ENCODE results near the gene KITLG.
"Not testable (repeated sequence)": the region's sequence is repeated elsewhere in the genome, so short reads cannot be mapped to it uniquely, and the experiment has no call there.

Gene KITLG

GRCh38 chr12:88580051-88580871 is at the start of gene KITLG:
TSS of gene KITLG (minus strand) at chr12:88580471. CDS start at chr12:88580278, 193 bp downstream.
- DNase-seq, result peak; percentile 95

GRCh38 chr12:88628856-88629509 is 48.7 kb upstream of the KITLG start:
- no peak for DNase-seq

- DNase-seq, result not testable (repeated sequence)
Observed at GRCh38 chr12:88628035-88628434, 47.8 kb upstream of the KITLG start.

GRCh38 chr12:88627501-88627900 is 47.2 kb upstream of the KITLG start:
- no peak for DNase-seq

- DNase-seq, result no peak
Observed at GRCh38 chr12:88625356-88625755, 45.1 kb upstream of the KITLG start.

- no peak for DNase-seq
Observed at GRCh38 chr12:88624911-88625310, 44.6 kb upstream of the KITLG start.

GRCh38 chr12:88623777-88624548 is 43.7 kb upstream of the KITLG start:
- DNase-seq, result no peak

- DNase-seq, result no peak
Observed at GRCh38 chr12:88617352-88617751, 37.1 kb upstream of the KITLG start.

GRCh38 chr12:88615490-88615889 is 35.2 kb upstream of the KITLG start:
- no peak for DNase-seq

GRCh38 chr12:88604646-88605045 is 24.4 kb upstream of the KITLG start:
- DNase-seq, result no peak

- no peak for DNase-seq
Observed at GRCh38 chr12:88600272-88600671, 20.0 kb upstream of the KITLG start.

GRCh38 chr12:88597365-88597764 is 17.1 kb upstream of the KITLG start:
- no peak for DNase-seq

- no peak for DNase-seq
Observed at GRCh38 chr12:88595697-88596096, 15.4 kb upstream of the KITLG start.

- DNase-seq, result no peak
Observed at GRCh38 chr12:88594780-88595179, 14.5 kb upstream of the KITLG start.

- no peak for DNase-seq
Observed at GRCh38 chr12:88591343-88591742, 11.1 kb upstream of the KITLG start.

GRCh38 chr12:88590851-88591250 is 10.6 kb upstream of the KITLG start:
- no peak for DNase-seq

- DNase-seq, result no peak
Observed at GRCh38 chr12:88585077-88585476, 4.8 kb upstream of the KITLG start.

- DNase-seq, result peak; percentile 54
Observed at GRCh38 chr12:88579601-88580050, 645 bp downstream of the KITLG start.

GRCh38 chr12:88579161-88579517 is 1.1 kb downstream of the KITLG start:
- peak; percentile 79 for DNase-seq

GRCh38 chr12:88578276-88579160 is 1.8 kb downstream of the KITLG start:
- DNase-seq, result peak; percentile 68

- peak; percentile 52 for DNase-seq
Observed at GRCh38 chr12:88577537-88577936, 2.7 kb downstream of the KITLG start.

GRCh38 chr12:88576866-88577265 is 3.4 kb downstream of the KITLG start:
- DNase-seq, result no peak

Data from NCI-H146 (cell line).